Sigmoid colon (tissue), 7 donors: Measurements from ENCODE around the gene ZNF12. TPM values are rescaled to one million over a fixed set of nuclear protein-coding genes. Genes with fewer than 3 reads are reported as not detected.

Experiments used
- DNase-seq: peaks from one replicate; pipeline ENCODE4 v3.0.0-alpha.2; 2019
- H3K27ac ChIP-seq, 4 donors: fragments of 200-600 bp; sonication (generic); one replicate each; pipeline ENCODE4 v1.5.1; 2016 to 2019; ENCODE audit warnings: mild to moderate bottlenecking in 1 of 4
- H3K27me3 ChIP-seq, 3 donors: fragments of 200-600 bp; sonication (generic); one replicate each; pipeline ENCODE4 v1.5.1; 2019; ENCODE audit warnings: mild to moderate bottlenecking in 1 of 3
- H3K36me3 ChIP-seq, 4 donors: fragments of 200-600 bp; sonication (generic); one replicate each; pipeline ENCODE4 v1.5.1; 2016 to 2019
- H3K4me1 ChIP-seq, 4 donors: fragments of 200-600 bp; sonication (generic); one replicate each; pipeline ENCODE4 v1.5.1; 2017 to 2019
- H3K4me3 ChIP-seq, 4 donors: fragments of 200-600 bp; sonication (generic); one replicate each; pipeline ENCODE4 v1.5.1; 2017 to 2019; ENCODE audit warnings: mild to moderate bottlenecking in 2 of 4, moderate library complexity in 1 of 4
- H3K9me3 ChIP-seq, 4 donors: fragments of 200-600 bp in 3 of 4; sonication (generic) in 3 of 4; one replicate each; pipeline versions ENCODE4 v1.5.1 to v1.6.1; 2013 to 2019
- CTCF ChIP-seq, 4 experiments: fragments of 450-650 bp in 3 of 4; fragments of 200-600 bp in 1 of 4; IDR thresholded peaks; one replicate each; pipeline ENCODE4 v1.5.1; 2016 to 2019; ENCODE audit warnings: antibody characterized with exemption in 4 of 4, mild to moderate bottlenecking in 3 of 4, moderate library complexity in 2 of 4
- EP300 ChIP-seq, 4 donors: sonication (generic); formaldehyde crosslinking; IDR thresholded peaks; one replicate each; pipeline ENCODE4 v1.6.1; 2017; ENCODE audit warnings: antibody characterized with exemption in 4 of 4
- POLR2A ChIP-seq, 2 donors: fragments of 450-650 bp; IDR thresholded peaks; one replicate each; pipeline ENCODE4 v1.6.1; 2016; ENCODE audit warnings: antibody characterized with exemption in 2 of 2, mild to moderate bottlenecking in 2 of 2, moderate library complexity in 2 of 2
- POLR2AphosphoS5 ChIP-seq, 4 donors: sonication (generic); formaldehyde crosslinking; IDR thresholded peaks; one replicate each; pipeline ENCODE4 v1.6.1; 2017; ENCODE audit warnings: antibody characterized with exemption in 4 of 4
- WGBS, 2 donors: extraction: QIAGEN DNeasy Blood & Tissue Kit; methylation state at CpG; one replicate each; pipeline ENCODE4 v1.1.7; 2013; 5-methylcytosine and 5-hydroxymethylcytosine counted together
- intact Hi-C: fragments of 100-400 bp; cut with DNase I; formaldehyde crosslinking; loops from one replicate; pipeline ENCODE4 v1.15.1; 2023
- polyA plus RNA-seq, 3 donors: library from polyadenylated mRNA; stranded (reverse); fragments of 200-250 nt; gene quantifications; one replicate each; pipeline ENCODE4 v1.2.3, GENCODE V29; 2013
- total RNA-seq, 4 donors: library from RNA; depleted of rRNA; stranded (reverse); fragments of >200 nt; gene quantifications; one replicate each; pipeline ENCODE4 v1.1.0, GENCODE V29; 2016
- donor health status: healthy with polysubstance abuse.
- donor health status: Bipolar disorder and iron deficiency.
- donor health status: healthy.

The ZNF12 gene
- total and polyA plus RNA-seq, 7 donors = 4.4 to 27.1 (median 17.2) TPM

DNA sequence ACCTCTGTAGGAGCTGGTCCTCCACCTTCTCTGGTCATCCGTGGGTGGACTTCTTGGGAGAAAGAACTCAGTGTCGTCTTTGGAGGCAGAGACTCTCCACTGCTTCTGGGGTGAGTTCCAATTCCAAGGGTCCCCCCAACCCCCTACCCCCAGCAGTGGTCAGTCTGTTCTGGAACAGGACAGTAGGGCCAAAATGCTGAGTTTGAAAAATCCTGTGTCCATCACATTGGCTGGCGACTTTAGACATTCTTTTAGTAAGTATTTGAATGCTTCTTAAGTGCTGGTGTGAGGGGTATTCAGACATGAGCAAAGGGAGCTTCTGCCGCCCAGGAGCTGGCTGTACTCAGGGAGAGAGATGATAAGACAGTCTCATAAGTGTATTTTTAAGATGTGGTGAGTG lies 67.7 kb downstream of the ZNF12 start:
- Histone ChIP-seq H3K4me1 (peaks cover 0 to 31% (median 26%) of the 10 kb centered on the region in 4 donors), H3K9me3 (no peaks in the 10 kb centered on the region), H3K36me3 (peaks cover 0 to 37% (median 21%) of the 10 kb centered on the region in 4 donors), H3K27me3 (no peaks in the 10 kb centered on the region), H3K4me3 (peak overlapping the region in 1 of 4 donors; percentile 83), H3K27ac (no peak overlapping the region)
- intact Hi-C loops = no loop called here
- DNase-seq = no peak
- TF ChIP-seq CTCF (IDR thresholded peaks at IDR 0.05) (no peak), POLR2A (IDR thresholded peaks at IDR 0.05) (no peak), POLR2AphosphoS5 (IDR thresholded peaks at IDR 0.05) (no peak), EP300 (IDR thresholded peaks at IDR 0.05) (no peak)
- 88 to 95% methylated on average over 4 of the region's 4 CpGs for WGBS, 2 donors

Other genes with a start within 250 kb of the ZNF12 start
- 10 to 100 TPM; 42.4 to 72.0 (median 60.5) TPM for gene KDELR2, start 222.8 kb downstream of the ZNF12 start, total RNA-seq
- 100 to 1,000 TPM in 1 of 3 donors, 10 to 100 TPM in 2; 59.9 to 136 (median 80.5) TPM for gene KDELR2, start 222.8 kb downstream of the ZNF12 start, polyA plus RNA-seq
- not detected for gene GRID2IP, start 155.5 kb downstream of the ZNF12 start, total RNA-seq
- gene GRID2IP, start 155.5 kb downstream of the ZNF12 start, polyA plus RNA-seq = under 1 TPM in 2 of 3 donors, not detected in 1; 0.23 to 0.39 TPM
- gene ZDHHC4, start 129.5 kb downstream of the ZNF12 start, total RNA-seq = 10 to 100 TPM; 51.0 to 73.6 (median 61.8) TPM
- 10 to 100 TPM; 32.4 to 38.8 (median 33.6) TPM for gene ZDHHC4, start 129.5 kb downstream of the ZNF12 start, polyA plus RNA-seq
- 10 to 100 TPM; 16.3 to 30.2 (median 23.1) TPM for gene INTS15, start 116.9 kb downstream of the ZNF12 start, total RNA-seq
- gene INTS15, start 116.9 kb downstream of the ZNF12 start, polyA plus RNA-seq = 10 to 100 TPM; 10.4 to 18.1 (median 13.2) TPM
- 10 to 100 TPM; 20.0 to 36.0 (median 24.8) TPM for gene ZNF853, start 91.3 kb downstream of the ZNF12 start, total RNA-seq
- 1 to 10 TPM in 2 of 3 donors, under 1 TPM in 1; 0.69 to 2.3 (median 1.8) TPM for gene ZNF853, start 91.3 kb downstream of the ZNF12 start, polyA plus RNA-seq
- 10 to 100 TPM; 10.2 to 49.6 (median 17.2) TPM for gene ZNF316, start 69.6 kb downstream of the ZNF12 start, total RNA-seq
- 10 to 100 TPM in 1 of 3 donors, 1 to 10 TPM in 2; 3.6 to 17.3 (median 5.3) TPM for gene ZNF316, start 69.6 kb downstream of the ZNF12 start, polyA plus RNA-seq
- under 1 TPM in 1 of 4 donors, not detected in 3; 0.36 TPM for gene RSPH10B2, start 47.2 kb upstream of the ZNF12 start, total RNA-seq
- gene RSPH10B2, start 47.2 kb upstream of the ZNF12 start, polyA plus RNA-seq = under 1 TPM in 1 of 3 donors, not detected in 2; 0.12 TPM
- 10 to 100 TPM; 48.9 to 91.8 (median 57.7) TPM for gene CCZ1B, start 119.3 kb upstream of the ZNF12 start, total RNA-seq
- 10 to 100 TPM; 32.6 to 46.8 (median 35.8) TPM for gene CCZ1B, start 119.3 kb upstream of the ZNF12 start, polyA plus RNA-seq